Mesenchymal stem cell (in vitro differentiated cells and primary cell): ENCODE data around the gene RPH3AL.

Experiments used
- DNase-seq: peaks from one replicate; pipeline ENCODE4 v3.0.0-alpha.2; 2013
- H2AFZ ChIP-seq: one replicate; pipeline ENCODE4 v1.6.1; 2013; ENCODE audit warnings: low read depth, mild to moderate bottlenecking, control low read depth, inconsistent platforms, low read length, moderate library complexity
- H2AK5ac ChIP-seq: 2 replicates; pipeline ENCODE4 v1.6.1; 2013; ENCODE audit warnings: low read length, moderate library complexity, mild to moderate bottlenecking, inconsistent platforms; ENCODE audit not compliant: severe bottlenecking
- H2BK120ac ChIP-seq: one replicate; pipeline ENCODE4 v1.6.1; 2013; ENCODE audit warnings: low read depth, mild to moderate bottlenecking, inconsistent platforms, low read length, moderate library complexity
- H2BK12ac ChIP-seq, 2 experiments: one replicate each; pipeline ENCODE4 v1.6.1; 2013; ENCODE audit warnings: inconsistent platforms in 2 of 2, low read length in 2 of 2, mild to moderate bottlenecking in 2 of 2, moderate library complexity in 2 of 2, control low read depth in 1 of 2
- H2BK15ac ChIP-seq: one replicate; pipeline ENCODE4 v1.6.1; 2013; ENCODE audit warnings: mild to moderate bottlenecking, low read depth, inconsistent platforms; ENCODE audit not compliant: poor library complexity, severe bottlenecking
- H2BK5ac ChIP-seq: 2 replicates; pipeline ENCODE4 v1.6.1; 2013; ENCODE audit warnings: low read depth, mild to moderate bottlenecking, low read length, control low read depth, inconsistent platforms; ENCODE audit not compliant: poor library complexity, severe bottlenecking
- H3K14ac ChIP-seq, 2 experiments: one replicate each; pipeline ENCODE4 v1.6.1; 2013; ENCODE audit warnings: inconsistent platforms in 2 of 2, low read length in 2 of 2, control low read depth in 1 of 2, mild to moderate bottlenecking in 1 of 2, moderate library complexity in 1 of 2
- H3K18ac ChIP-seq, 2 experiments: one replicate each; pipeline ENCODE4 v1.6.1; 2013; ENCODE audit warnings: inconsistent platforms in 2 of 2, low read length in 2 of 2, control low read depth in 1 of 2, low read depth in 1 of 2, mild to moderate bottlenecking in 1 of 2
- H3K23ac ChIP-seq, 2 experiments: one replicate each; pipeline ENCODE4 v1.6.1; 2013; ENCODE audit warnings: inconsistent platforms in 2 of 2, low read length in 2 of 2, mild to moderate bottlenecking in 2 of 2, moderate library complexity in 2 of 2, control low read depth in 1 of 2
- H3K27ac ChIP-seq: 2 replicates; pipeline ENCODE4 v1.5.1; 2013; ENCODE audit warnings: mild to moderate bottlenecking, moderate library complexity, low read length, control low read depth, inconsistent platforms; ENCODE audit not compliant: poor library complexity, severe bottlenecking
- H3K27me3 ChIP-seq, 2 experiments: 2 replicates each; pipeline versions ENCODE4 v1.6.1 to v1.7.0; 2013; ENCODE audit warnings: low read length in 2 of 2, mild to moderate bottlenecking in 2 of 2, moderate library complexity in 2 of 2, control low read depth in 1 of 2, inconsistent platforms in 1 of 2; ENCODE audit not compliant: control insufficient read depth in 1 of 2, insufficient read depth in 1 of 2
- H3K36me3 ChIP-seq, 2 experiments: 2 replicates each; pipeline versions ENCODE4 v1.6.1 to v1.7.0; 2013; ENCODE audit warnings: low read length in 2 of 2, control low read depth in 1 of 2, inconsistent platforms in 1 of 2, low read depth in 1 of 2, mild to moderate bottlenecking in 1 of 2; ENCODE audit not compliant: insufficient read depth in 2 of 2, control insufficient read depth in 1 of 2
- H3K4ac ChIP-seq, 2 experiments: one replicate each; pipeline ENCODE4 v1.6.1; 2013; ENCODE audit warnings: inconsistent platforms in 2 of 2, low read length in 2 of 2, mild to moderate bottlenecking in 2 of 2, moderate library complexity in 2 of 2, control low read depth in 1 of 2, low read depth in 1 of 2
- H3K4me1 ChIP-seq: 2 replicates; pipeline ENCODE4 v1.6.1; 2013; ENCODE audit warnings: low read depth, low read length, control low read depth; ENCODE audit not compliant: control insufficient read depth, insufficient read depth
- H3K4me2 ChIP-seq: 2 replicates; pipeline ENCODE4 v1.6.1; 2013; ENCODE audit warnings: low read length, mild to moderate bottlenecking, inconsistent platforms; ENCODE audit not compliant: poor library complexity, severe bottlenecking
- H3K4me3 ChIP-seq, 2 experiments: 2 replicates each; pipeline versions ENCODE4 v1.5.1 to v1.7.0; 2013; ENCODE audit warnings: low read length in 2 of 2, mild to moderate bottlenecking in 2 of 2, control low read depth in 1 of 2, low read depth in 1 of 2; ENCODE audit not compliant: insufficient read depth in 1 of 2
- H3K79me1 ChIP-seq: replicated peaks from 2 replicates; pipeline ENCODE4 v1.6.1; 2013; ENCODE audit warnings: mild to moderate bottlenecking, control low read depth, low read length, inconsistent platforms; ENCODE audit not compliant: poor library complexity, severe bottlenecking
- H3K9ac ChIP-seq: 2 replicates; pipeline ENCODE4 v1.7.0; 2013; ENCODE audit warnings: mild to moderate bottlenecking, low read length, moderate library complexity
- H3K9me3 ChIP-seq: 2 replicates; pipeline ENCODE4 v1.7.0; 2013; ENCODE audit warnings: mild to moderate bottlenecking, low read length; ENCODE audit not compliant: control insufficient read depth
- H4K8ac ChIP-seq: one replicate; pipeline ENCODE4 v1.6.1; 2013; ENCODE audit warnings: inconsistent platforms, mild to moderate bottlenecking, low read length, moderate library complexity
- H4K91ac ChIP-seq: one replicate; pipeline ENCODE4 v1.6.1; 2013; ENCODE audit warnings: mild to moderate bottlenecking, low read length, inconsistent platforms
- WGBS: methylation state at CpG from one replicate; pipeline ENCODE4 v1.1.7; 2013; ENCODE audit warnings: mixed read lengths; 5-methylcytosine and 5-hydroxymethylcytosine counted together

RPH3AL gene

GRCh38 chr17:248337-249235 is 104.0 kb downstream of the RPH3AL start:
- Histone ChIP-seq H2BK15ac (no peak overlapping the region), H3K4me2 (no peak overlapping the region), H2AFZ (no peak overlapping the region), H3K27me3 (peaks cover 0 to 6% of the 10 kb centered on the region in 2 experiments), H2BK12ac (no peak overlapping the region), H3K36me3 (peaks cover 0 to 22% of the 10 kb centered on the region in 2 experiments), H3K23ac (no peak overlapping the region), H3K9ac (no peak overlapping the region), H3K4ac (no peak overlapping the region), H2AK5ac (no peak overlapping the region), H3K27ac (no peak overlapping the region), H2BK5ac (no peak overlapping the region), H4K91ac (no peak overlapping the region), H3K14ac (no peak overlapping the region), H3K4me3 (no peak overlapping the region), H4K8ac (no peak overlapping the region), H3K79me1 (no peaks in the 10 kb centered on the region), H3K18ac (no peak overlapping the region), H2BK120ac (no peak overlapping the region), H3K4me1 (peaks cover 2% of the 10 kb centered on the region), H3K9me3 (no peaks in the 10 kb centered on the region)
- 93% methylated on average over 6 of the region's 9 CpGs for WGBS
- DNase-seq: no peak

- Histone ChIP-seq H3K4me1 (peaks cover 2% of the 10 kb centered on the region), H3K18ac (no peak overlapping the region), H2BK120ac (no peak overlapping the region), H3K9ac (no peak overlapping the region), H2BK15ac (no peak overlapping the region), H2BK12ac (no peak overlapping the region), H3K4ac (no peak overlapping the region), H3K4me2 (no peak overlapping the region), H3K23ac (no peak overlapping the region), H2AFZ (no peak overlapping the region), H3K14ac (no peak overlapping the region), H3K79me1 (no peaks in the 10 kb centered on the region), H4K8ac (no peak overlapping the region), H3K4me3 (no peak overlapping the region), H3K27ac (no peak overlapping the region), H3K36me3 (peaks cover 0 to 18% of the 10 kb centered on the region in 2 experiments), H4K91ac (no peak overlapping the region), H3K9me3 (no peaks in the 10 kb centered on the region), H3K27me3 (peaks cover 0 to 6% of the 10 kb centered on the region in 2 experiments), H2AK5ac (no peak overlapping the region), H2BK5ac (no peak overlapping the region)
- no peak for DNase-seq
- 64% methylated on average over 8 of the region's 8 CpGs for WGBS
Measured at GRCh38 chr17:247767-248166, 104.8 kb downstream of the RPH3AL start.

GRCh38 chr17:246851-247421 is 105.7 kb downstream of the RPH3AL start:
- H2BK120ac ChIP-seq: no peak overlapping the region
- no peak overlapping the region for H2BK5ac ChIP-seq
- H3K27me3 ChIP-seq: peaks cover 0 to 6% of the 10 kb centered on the region in 2 experiments
- WGBS: 87% methylated on average over 23 of the region's 23 CpGs
- no peak overlapping the region for H3K4me3 ChIP-seq
- H2AFZ ChIP-seq: no peak overlapping the region
- H3K18ac ChIP-seq: no peak overlapping the region
- no peak for DNase-seq
- H3K27ac ChIP-seq: no peak overlapping the region
- H4K8ac ChIP-seq: no peak overlapping the region
- no peak overlapping the region for H4K91ac ChIP-seq
- peaks cover 2% of the 10 kb centered on the region for H3K4me1 ChIP-seq
- no peak overlapping the region for H2BK12ac ChIP-seq
- no peaks in the 10 kb centered on the region for H3K79me1 ChIP-seq
- peaks cover 0 to 18% of the 10 kb centered on the region in 2 experiments for H3K36me3 ChIP-seq
- H3K9me3 ChIP-seq: no peaks in the 10 kb centered on the region
- H3K4ac ChIP-seq: no peak overlapping the region
- H3K14ac ChIP-seq: no peak overlapping the region
- no peak overlapping the region for H3K23ac ChIP-seq
- no peak overlapping the region for H3K4me2 ChIP-seq
- H3K9ac ChIP-seq: no peak overlapping the region
- no peak overlapping the region for H2BK15ac ChIP-seq
- H2AK5ac ChIP-seq: no peak overlapping the region

GRCh38 chr17:246226-246625 is 106.4 kb downstream of the RPH3AL start:
- no peak overlapping the region for H3K23ac ChIP-seq
- H2AK5ac ChIP-seq: no peak overlapping the region
- no peak overlapping the region for H3K4ac ChIP-seq
- no peak overlapping the region for H2AFZ ChIP-seq
- H3K4me2 ChIP-seq: no peak overlapping the region
- no peak overlapping the region for H2BK15ac ChIP-seq
- no peaks in the 10 kb centered on the region for H3K79me1 ChIP-seq
- H3K18ac ChIP-seq: no peak overlapping the region
- peaks cover 0 to 6% of the 10 kb centered on the region in 2 experiments for H3K27me3 ChIP-seq
- no peak overlapping the region for H3K4me3 ChIP-seq
- H2BK120ac ChIP-seq: no peak overlapping the region
- no peak overlapping the region for H3K14ac ChIP-seq
- H3K4me1 ChIP-seq: peaks cover 2% of the 10 kb centered on the region
- no peak overlapping the region for H2BK12ac ChIP-seq
- no peak overlapping the region for H2BK5ac ChIP-seq
- peaks cover 0 to 18% of the 10 kb centered on the region in 2 experiments for H3K36me3 ChIP-seq
- H3K27ac ChIP-seq: no peak overlapping the region
- WGBS: 94% methylated on average over 14 of the region's 14 CpGs
- H4K91ac ChIP-seq: no peak overlapping the region
- H3K9ac ChIP-seq: no peak overlapping the region
- no peak overlapping the region for H4K8ac ChIP-seq
- H3K9me3 ChIP-seq: no peaks in the 10 kb centered on the region
- DNase-seq: no peak
